PC-9 (cell line): ENCODE data around the gene RPL15. TPM values are rescaled to one million over a fixed set of nuclear protein-coding genes. Genes with fewer than 3 reads are reported as not detected.

Source experiments
- BruUV-seq: library from RNA; stranded (reverse); fragments of 400-500 nt; replicated peaks from 2 replicates; lab custom pipeline; 2021; lab: Mats Ljungman, UMichigan
- CTCF ChIA-PET: fragments of 300-600 bp; sonication (Branson Sonifier 250); formaldehyde crosslinking; loops from one replicate; lab custom pipeline; 2022; ENCODE audit warnings: antibody characterized with exemption; lab: Charles Lee
- POLR2A ChIA-PET: fragments of 300-600 bp; sonication (Branson Sonifier 250); formaldehyde crosslinking; loops from one replicate; lab custom pipeline; 2022; ENCODE audit warnings: antibody characterized with exemption; ENCODE audit not compliant: unreplicated experiment; lab: Charles Lee
- DNase-seq, 2 experiments: peaks; one replicate each; pipeline versions ENCODE4 v3.0.0 to v3.0.0-alpha.2; 2015 to 2022; ENCODE audit warnings: mixed read lengths in 1 of 2
- H2AFZ ChIP-seq: fragments of 200-600 bp; sonication (generic); 2 replicates; pipeline ENCODE4 v1.8.1; 2017; ENCODE audit warnings: antibody characterized with exemption
- H3F3A ChIP-seq: fragments of 200-600 bp; sonication (generic); 2 replicates; pipeline ENCODE4 v1.8.1; 2017; ENCODE audit warnings: antibody characterized with exemption, mild to moderate bottlenecking, low read depth; ENCODE audit not compliant: insufficient read depth
- H3K27ac ChIP-seq: fragments of 200-600 bp; sonication (generic); 2 replicates; pipeline ENCODE4 v1.6.1; 2016; ENCODE audit warnings: mixed run types
- H3K27me3 ChIP-seq: fragments of 200-600 bp; sonication (generic); 2 replicates; pipeline ENCODE4 v1.6.1; 2016; ENCODE audit warnings: low read depth, mixed run types; ENCODE audit not compliant: insufficient read depth
- H3K36me3 ChIP-seq: fragments of 200-600 bp; sonication (generic); 2 replicates; pipeline ENCODE4 v1.6.1; 2016; ENCODE audit warnings: low read depth, mixed run types
- H3K4me1 ChIP-seq: fragments of 200-600 bp; sonication (generic); replicated peaks from 2 replicates; pipeline ENCODE4 v1.6.1; 2016; ENCODE audit warnings: mixed run types; ENCODE audit not compliant: insufficient read depth
- H3K4me2 ChIP-seq: fragments of 200-600 bp; sonication (generic); 2 replicates; pipeline ENCODE4 v1.6.1; 2017; ENCODE audit warnings: mixed run types
- H3K4me3 ChIP-seq: fragments of 200-600 bp; sonication (generic); 2 replicates; pipeline ENCODE4 v1.6.1; 2016; ENCODE audit warnings: mixed run types
- H3K79me2 ChIP-seq: fragments of 200-600 bp; sonication (generic); 2 replicates; pipeline ENCODE4 v1.6.1; 2017; ENCODE audit warnings: low read depth, mixed run types
- H3K9me2 ChIP-seq: fragments of 200-600 bp; sonication (generic); 2 replicates; pipeline ENCODE4 v1.8.1; 2017; ENCODE audit warnings: mild to moderate bottlenecking; ENCODE audit not compliant: insufficient read depth
- H3K9me3 ChIP-seq: fragments of 200-600 bp; sonication (generic); 2 replicates; pipeline ENCODE4 v1.8.1; 2016; ENCODE audit warnings: low read depth; ENCODE audit not compliant: insufficient read depth
- H4K20me1 ChIP-seq: fragments of 200-600 bp; sonication (generic); 2 replicates; pipeline ENCODE4 v1.8.1; 2017; ENCODE audit not compliant: insufficient read depth
- CTCF ChIP-seq: fragments of 200-600 bp; sonication (generic); conservative IDR thresholded peaks from 2 replicates; pipeline ENCODE4 v1.6.1; 2017; ENCODE audit warnings: mixed run types, antibody characterized with exemption, mild to moderate bottlenecking, moderate library complexity
- EZH2 ChIP-seq: fragments of 200-600 bp; sonication (generic); IDR thresholded peaks from 2 replicates; pipeline ENCODE4 v1.8.0; 2017; ENCODE audit warnings: antibody characterized with exemption, low read depth
- intact Hi-C: fragments of 100-400 bp; cut with micrococcal nuclease; formaldehyde crosslinking; loops from one replicate; pipeline ENCODE4 v1.10.0; 2022; ENCODE audit not compliant: unreplicated experiment
- total RNA-seq: library from RNA; stranded (reverse); gene quantifications from 2 replicates; pipeline ENCODE4 v1.2.3, GENCODE V29; 2021

RPL15 gene
- total RNA-seq, 1 experiment from 2014 or later: 1,784 TPM

GRCh38 chr3:23900744-23901143 lies 16.2 kb upstream of the RPL15 start:
- ChIA-PET POLR2A (no interaction called here), CTCF (interaction anchor here (0.7 kb wide), 1 partner anchor 12 kb away, joined by 12 read pairs; no protein-coding TSS in a partner anchor)
- no peak overlapping the region for H3K4me3 ChIP-seq
- no peak overlapping the region for H2AFZ ChIP-seq
- no peaks in the 10 kb centered on the region; the same call in 1 of the 2 replicates for H3K4me1 ChIP-seq
- H4K20me1 ChIP-seq: no peaks in the 10 kb centered on the region
- no TSS peak for BruUV-seq
- H3K36me3 ChIP-seq: peaks cover 29% of the 10 kb centered on the region
- H3K27me3 ChIP-seq: no peaks in the 10 kb centered on the region
- 0 out of 2 replicates have a peak, but pooled peaks cover 3% of the 10 kb centered on the region for H3F3A ChIP-seq
- H3K79me2 ChIP-seq: 0 out of 2 replicates have a peak, but pooled peaks cover 3% of the 10 kb centered on the region
- H3K4me2 ChIP-seq: no peak overlapping the region
- no peaks in the 10 kb centered on the region for H3K9me2 ChIP-seq
- H3K9me3 ChIP-seq: no peaks in the 10 kb centered on the region
- TF ChIP-seq EZH2: no peak
- TF ChIP-seq CTCF: no peak
- intact Hi-C loops: no loop called here
- DNase-seq: no peak
- no peak overlapping the region for H3K27ac ChIP-seq

- H3K4me1 ChIP-seq: no peaks in the 10 kb centered on the region; the same call in 1 of the 2 replicates
- no peaks in the 10 kb centered on the region for H3K27me3 ChIP-seq
- ChIA-PET POLR2A (interaction anchor here (0.6 kb wide), 1 partner anchor 703 kb away, joined by 7 read pairs; no protein-coding TSS in a partner anchor), CTCF (no interaction called here)
- no peak overlapping the region for H3K4me2 ChIP-seq
- H3K79me2 ChIP-seq: 0 out of 2 replicates have a peak, but pooled peaks cover 3% of the 10 kb centered on the region
- peaks cover 10% of the 10 kb centered on the region; the same call in 1 of the 2 replicates for H3F3A ChIP-seq
- TF ChIP-seq CTCF: no peak
- no peak for TF ChIP-seq EZH2
- no peaks in the 10 kb centered on the region for H3K9me2 ChIP-seq
- no peaks in the 10 kb centered on the region for H4K20me1 ChIP-seq
- BruUV-seq: no TSS peak
- no peak for DNase-seq
- H3K27ac ChIP-seq: 0 out of 2 replicates have a peak overlapping the region, but pooled peaks have one; percentile 10
- no peak overlapping the region for H2AFZ ChIP-seq
- no peaks in the 10 kb centered on the region for H3K9me3 ChIP-seq
- intact Hi-C loops: no loop called here
- H3K36me3 ChIP-seq: peaks cover 27% of the 10 kb centered on the region
- H3K4me3 ChIP-seq: no peak overlapping the region
These were observed 12.4 kb upstream of the RPL15 start for GRCh38 chr3:23904545-23904944.

- Histone ChIP-seq H3K4me3 (no peak overlapping the region), H2AFZ (no peak overlapping the region), H3K27ac (no peak overlapping the region), H3K36me3 (peaks cover 19% of the 10 kb centered on the region; the same call in 1 of the 2 replicates), H4K20me1 (no peaks in the 10 kb centered on the region), H3K79me2 (peaks cover 26% of the 10 kb centered on the region), H3F3A (peaks cover 10% of the 10 kb centered on the region; the same call in 1 of the 2 replicates), H3K4me2 (no peak overlapping the region), H3K4me1 (peaks cover 14% of the 10 kb centered on the region), H3K27me3 (no peaks in the 10 kb centered on the region), H3K9me3 (no peaks in the 10 kb centered on the region), H3K9me2 (no peaks in the 10 kb centered on the region)
- POLR2A ChIA-PET: interaction anchor here (0.6 kb wide), 1 partner anchor 774 kb away, joined by 4 read pairs; no protein-coding TSS in a partner anchor
- CTCF ChIA-PET: interaction anchor here (0.7 kb wide), 1 partner anchor 1868 kb away, joined by 4 read pairs; no protein-coding TSS in a partner anchor
- TF ChIP-seq CTCF (no peak), EZH2 (no peak)
- BruUV-seq: no TSS peak
- DNase-seq: no peak
- intact Hi-C loops: no loop called here
These were observed 7.6 kb upstream of the RPL15 start for GRCh38 chr3:23909341-23909740.
